HG02938 (cell line): ENCODE results near the gene ITGA2B.
A peak's percentile ranks its signal among the peaks of the same experiment; 100 is the strongest.
"Not testable (repeated sequence)": the region's sequence is repeated elsewhere in the genome, so short reads cannot be mapped to it uniquely, and the experiment has no call there.

ENCODE experiments used
- ATAC-seq: cut with Tn5 transposase; IDR thresholded peaks from one replicate; pipeline ENCODE4 v1.9.1; 2021; ENCODE audit warnings: mild to moderate bottlenecking, moderate library complexity; ENCODE audit not compliant: unreplicated experiment

ITGA2B gene

GRCh38 chr17:44333371-44333770 is 56.1 kb downstream of the ITGA2B start:
- no peak for ATAC-seq

- no peak for ATAC-seq
These were observed 58.1 kb downstream of the ITGA2B start for GRCh38 chr17:44331249-44331760.

- ATAC-seq: not testable (repeated sequence)
These were observed 59.2 kb downstream of the ITGA2B start for GRCh38 chr17:44330263-44330662.

DNA sequence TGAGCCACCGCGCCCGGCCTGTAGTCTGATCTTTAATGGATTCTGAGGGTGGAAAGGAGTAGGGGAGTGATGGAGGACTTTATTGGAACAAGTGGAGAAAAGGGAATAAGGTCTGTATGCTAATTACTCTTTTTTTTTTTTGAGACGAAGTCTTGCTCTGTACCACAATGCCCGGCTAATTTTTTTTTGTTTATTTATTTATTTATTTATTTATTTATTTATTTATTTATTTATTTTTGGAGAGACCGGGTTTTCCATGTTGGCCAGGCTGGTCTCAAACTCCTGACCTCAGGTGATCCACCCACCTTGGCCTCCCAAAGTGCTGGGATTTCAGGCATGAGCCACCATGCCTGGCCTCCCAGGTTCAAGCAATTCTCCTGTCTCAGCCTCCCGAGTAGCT is 59.9 kb downstream of the ITGA2B start:
- not testable (repeated sequence) for ATAC-seq

DNA sequence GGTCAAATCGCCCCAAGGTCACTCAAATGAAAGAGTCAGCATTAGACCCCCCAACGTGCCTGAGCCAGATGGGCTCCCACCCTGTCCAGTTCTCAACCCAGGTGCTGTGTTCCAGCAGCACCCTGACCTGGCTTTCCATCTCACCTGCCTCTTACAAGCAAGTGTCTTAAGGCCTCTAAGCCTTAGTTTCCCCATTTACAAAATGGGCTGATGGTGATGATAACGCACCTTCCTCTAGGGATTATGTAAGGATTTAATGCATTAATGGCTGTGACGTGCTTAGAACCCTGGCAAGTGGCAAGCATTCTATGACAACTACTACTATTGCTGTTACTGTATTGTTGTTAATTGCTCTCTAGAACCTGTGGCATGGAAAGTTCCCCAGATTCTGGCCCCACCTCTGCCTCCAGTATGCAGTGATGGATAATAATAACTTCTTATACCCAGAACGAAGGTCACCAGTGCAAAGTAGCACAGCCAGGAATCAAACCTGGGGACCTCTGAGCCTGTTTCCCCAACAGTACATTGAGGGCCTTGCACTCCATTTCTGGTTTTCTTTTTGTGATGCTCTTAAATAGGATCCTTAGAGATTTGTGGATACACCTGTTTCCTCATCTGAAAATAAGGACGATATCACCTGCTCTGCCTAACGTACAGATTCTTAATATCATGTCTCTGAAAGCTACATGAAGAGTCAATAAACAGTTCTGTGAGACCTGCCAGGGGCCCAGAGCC is 61.6 kb downstream of the ITGA2B start:
- ATAC-seq: no peak

GRCh38 chr17:44326861-44327444 is 62.5 kb downstream of the ITGA2B start:
- ATAC-seq: no peak

- peak; percentile 50 for ATAC-seq
These were observed 64.7 kb downstream of the ITGA2B start, which contains the start of gene SLC25A39 for GRCh38 chr17:44324571-44325275. Gene SLC25A39 (minus strand): TSS chr17:44324823. CDS start chr17:44323562, 1,261 bp downstream.

GRCh38 chr17:44324092-44324570 is 65.3 kb downstream of the ITGA2B start:
- no peak for ATAC-seq

- ATAC-seq: no peak
These were observed 65.9 kb downstream of the ITGA2B start for GRCh38 chr17:44323359-44324091.

GRCh38 chr17:44322236-44322895 is 67.1 kb downstream of the ITGA2B start:
- no peak for ATAC-seq
